Measurements from ENCODE around the gene GAB1. TPM values are rescaled to one million over a fixed set of nuclear protein-coding genes. Genes with fewer than 3 reads are reported as not detected.

GAB1 gene
- total RNA-seq, 1 experiment from 2014 or later: 3.8 TPM

DNA sequence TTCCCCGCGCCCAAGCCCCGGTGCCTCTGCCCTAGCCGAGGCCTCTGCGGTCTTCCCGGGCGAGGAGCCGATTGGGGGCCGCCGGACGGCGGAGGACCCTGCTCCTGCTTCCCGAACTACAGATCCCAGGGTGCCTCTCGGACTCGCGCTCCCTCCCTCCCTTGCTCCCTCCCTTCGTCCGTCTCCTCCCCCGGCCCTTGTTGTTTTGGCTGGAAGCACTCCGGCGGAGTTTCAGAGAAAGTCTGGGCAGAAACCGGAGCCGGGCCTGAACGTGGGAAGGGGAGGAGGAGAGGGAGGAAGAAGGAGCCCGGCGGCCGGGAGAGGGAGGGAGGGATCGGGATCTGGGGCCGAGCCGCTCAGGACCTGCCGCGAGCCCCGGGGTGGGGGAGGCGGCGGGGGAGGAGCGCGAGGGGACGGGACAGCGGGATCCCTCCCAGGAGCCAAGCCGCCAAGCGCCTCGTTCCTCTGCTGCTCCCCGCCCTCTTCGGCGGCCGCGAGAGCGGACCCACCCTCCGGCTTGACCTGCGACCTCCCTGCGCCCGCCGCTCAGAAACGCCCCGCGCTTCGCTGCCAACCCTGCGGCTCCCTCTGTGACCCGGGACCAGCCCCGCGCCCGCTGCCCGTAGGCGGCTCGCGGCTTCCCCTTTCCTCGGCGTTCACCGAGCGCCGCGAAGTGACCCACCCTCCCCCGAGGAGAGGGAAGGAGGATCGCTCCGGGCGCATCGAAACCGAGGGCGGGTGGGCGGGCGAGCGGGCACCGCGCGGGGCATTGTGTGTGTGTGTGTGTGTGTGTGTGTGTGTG lies 496 bp upstream of the GAB1 start (continued):
- TF ChIP-seq POLR2A (IDR thresholded peaks at IDR 0.05; ENCODE audit: borderline replicate concordance, extremely low read depth, insufficient read depth, insufficient read length) (no peak), JUND (IDR thresholded peaks at IDR 0.05) (no peak), EZH2 (IDR thresholded peaks at IDR 0.05) (no peak), CEBPB (IDR thresholded peaks at IDR 0.05; ENCODE audit: low read depth) (no peak), ELF1 (IDR thresholded peaks at IDR 0.05; ENCODE audit: borderline replicate concordance, low read depth) (no peak), FOSL1 (IDR thresholded peaks at IDR 0.05; ENCODE audit: low read depth) (no peak), TCF7L2 (IDR thresholded peaks at IDR 0.05; ENCODE audit: borderline replicate concordance, extremely low read depth, insufficient read depth, insufficient read length) (no peak), ZNF274 (IDR thresholded peaks at IDR 0.05; ENCODE audit: low read depth, low read length) (no peak), SP1 (IDR thresholded peaks at IDR 0.05; ENCODE audit: low read depth) (no peak; the same call in 1 of the 2 replicates), SIN3A (IDR thresholded peaks at IDR 0.05; ENCODE audit: low read depth) (no peak), EGR1 (IDR thresholded peaks at IDR 0.05; ENCODE audit: low read depth) (peak; percentile 42; the same call in 1 of the 2 replicates)
- TF ChIP-seq, protein P1, sequence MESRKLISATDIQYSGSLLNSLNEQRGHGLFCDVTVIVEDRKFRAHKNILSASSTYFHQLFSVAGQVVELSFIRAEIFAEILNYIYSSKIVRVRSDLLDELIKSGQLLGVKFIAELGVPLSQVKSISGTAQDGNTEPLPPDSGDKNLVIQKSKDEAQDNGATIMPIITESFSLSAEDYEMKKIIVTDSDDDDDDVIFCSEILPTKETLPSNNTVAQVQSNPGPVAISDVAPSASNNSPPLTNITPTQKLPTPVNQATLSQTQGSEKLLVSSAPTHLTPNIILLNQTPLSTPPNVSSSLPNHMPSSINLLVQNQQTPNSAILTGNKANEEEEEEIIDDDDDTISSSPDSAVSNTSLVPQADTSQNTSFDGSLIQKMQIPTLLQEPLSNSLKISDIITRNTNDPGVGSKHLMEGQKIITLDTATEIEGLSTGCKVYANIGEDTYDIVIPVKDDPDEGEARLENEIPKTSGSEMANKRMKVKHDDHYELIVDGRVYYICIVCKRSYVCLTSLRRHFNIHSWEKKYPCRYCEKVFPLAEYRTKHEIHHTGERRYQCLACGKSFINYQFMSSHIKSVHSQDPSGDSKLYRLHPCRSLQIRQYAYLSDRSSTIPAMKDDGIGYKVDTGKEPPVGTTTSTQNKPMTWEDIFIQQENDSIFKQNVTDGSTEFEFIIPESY (IDR thresholded peaks at IDR 0.05; ENCODE audit: extremely low read depth, insufficient replicate concordance, low read length): no peak
- TF ChIP-seq, protein P2, sequence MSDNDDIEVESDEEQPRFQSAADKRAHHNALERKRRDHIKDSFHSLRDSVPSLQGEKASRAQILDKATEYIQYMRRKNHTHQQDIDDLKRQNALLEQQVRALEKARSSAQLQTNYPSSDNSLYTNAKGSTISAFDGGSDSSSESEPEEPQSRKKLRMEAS (IDR thresholded peaks at IDR 0.05): peak; percentile 36; the same call in 1 of the 2 replicates
- TF ChIP-seq, protein P3, sequence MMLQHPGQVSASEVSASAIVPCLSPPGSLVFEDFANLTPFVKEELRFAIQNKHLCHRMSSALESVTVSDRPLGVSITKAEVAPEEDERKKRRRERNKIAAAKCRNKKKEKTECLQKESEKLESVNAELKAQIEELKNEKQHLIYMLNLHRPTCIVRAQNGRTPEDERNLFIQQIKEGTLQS (IDR thresholded peaks at IDR 0.05): no peak

Measured in HCT116 (cell line).